GM19023 (cell line): ENCODE data around the gene ISOC2.
A peak's percentile ranks its signal among the peaks of the same experiment; 100 is the strongest.
"Not testable (repeated sequence)": the region's sequence is repeated elsewhere in the genome, so short reads cannot be mapped to it uniquely, and the experiment has no call there.

ENCODE experiments used
- ATAC-seq: cut with Tn5 transposase; IDR thresholded peaks from one replicate; pipeline ENCODE4 v1.9.1; 2021; ENCODE audit warnings: mild to moderate bottlenecking, moderate library complexity; ENCODE audit not compliant: unreplicated experiment

The ISOC2 gene, protein sequence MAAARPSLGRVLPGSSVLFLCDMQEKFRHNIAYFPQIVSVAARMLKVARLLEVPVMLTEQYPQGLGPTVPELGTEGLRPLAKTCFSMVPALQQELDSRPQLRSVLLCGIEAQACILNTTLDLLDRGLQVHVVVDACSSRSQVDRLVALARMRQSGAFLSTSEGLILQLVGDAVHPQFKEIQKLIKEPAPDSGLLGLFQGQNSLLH

DNA sequence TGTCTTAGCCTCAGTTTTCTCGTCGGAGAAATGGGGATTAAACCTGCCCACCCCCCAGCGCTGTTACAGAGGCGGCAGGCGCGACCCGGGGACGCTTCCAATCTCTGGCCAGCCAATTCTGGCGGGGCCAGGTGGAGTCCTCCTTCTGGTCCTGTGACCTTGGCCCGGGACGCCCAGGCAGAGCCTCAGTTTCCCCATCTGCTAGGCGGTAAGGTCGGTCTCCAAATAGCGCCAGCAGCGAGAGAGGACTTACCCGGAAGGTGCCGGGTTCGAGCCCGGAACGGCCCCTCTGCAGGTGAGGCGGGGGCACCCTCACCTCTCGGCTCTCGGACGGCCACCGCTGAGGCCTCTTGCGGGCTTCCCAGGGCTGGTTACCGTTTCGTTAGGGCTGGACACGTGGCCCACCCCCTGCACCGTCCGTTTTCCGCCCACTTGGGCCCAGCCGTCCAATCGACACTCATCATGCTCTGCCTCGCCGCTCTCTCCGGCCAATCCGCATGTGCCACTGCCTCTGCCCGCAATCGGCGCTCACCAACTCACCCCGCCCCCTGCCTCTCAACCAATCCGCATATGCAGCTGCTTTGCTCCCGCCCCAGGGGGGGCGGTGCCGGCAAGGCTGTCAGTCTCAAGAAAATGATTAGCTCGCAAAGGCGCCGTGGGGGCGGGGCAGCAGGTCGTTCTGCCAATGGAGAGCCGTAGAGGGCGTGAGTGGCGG lies at the start of gene ISOC2:
Gene ISOC2, minus strand, starts transcription at position 384 of the 715 bp plus-strand sequence. CDS start 5,156 bp downstream, outside the sequence.
- peak; percentile 93 for ATAC-seq

DNA sequence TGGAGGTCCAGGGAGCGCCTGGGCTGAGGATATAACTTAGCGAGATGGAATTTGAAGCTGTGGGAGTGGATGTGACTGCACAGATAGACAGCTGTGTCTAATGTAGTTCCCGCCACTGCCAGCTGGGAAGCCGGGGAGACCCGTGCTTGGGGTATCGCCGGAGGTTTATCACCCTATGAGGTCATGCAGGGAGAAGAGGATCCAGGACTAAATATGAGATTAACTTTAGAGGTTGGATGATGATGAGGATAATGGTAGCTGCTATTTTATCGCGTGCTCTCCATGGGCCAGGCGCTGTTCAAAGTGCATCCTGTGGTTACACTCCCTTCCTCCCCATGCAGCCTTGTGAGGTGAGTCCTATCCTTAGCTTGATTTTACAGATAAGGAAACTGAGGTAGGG lies 46.7 kb upstream of the ISOC2 start:
- no peak for ATAC-seq

GRCh38 chr19:55504981-55505380 lies 43.5 kb upstream of the ISOC2 start:
- no peak for ATAC-seq

DNA sequence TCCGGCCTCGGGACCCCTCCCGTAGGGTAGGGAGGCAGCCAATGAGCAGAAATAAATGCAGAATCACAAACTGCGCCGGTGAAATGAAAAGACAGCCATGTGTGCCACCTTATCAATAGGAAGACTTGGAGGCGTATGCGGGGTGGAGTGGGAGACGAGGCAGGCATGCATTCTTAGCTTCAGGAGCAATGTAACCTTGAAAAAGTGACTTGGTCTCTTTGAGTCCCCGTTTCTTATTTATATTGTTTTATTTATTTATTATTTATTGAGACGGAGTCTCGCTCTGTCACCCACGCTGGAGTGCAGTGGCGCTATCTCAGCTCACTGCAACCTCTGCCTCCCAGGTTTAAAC lies 42.8 kb upstream of the ISOC2 start:
- no peak for ATAC-seq

DNA sequence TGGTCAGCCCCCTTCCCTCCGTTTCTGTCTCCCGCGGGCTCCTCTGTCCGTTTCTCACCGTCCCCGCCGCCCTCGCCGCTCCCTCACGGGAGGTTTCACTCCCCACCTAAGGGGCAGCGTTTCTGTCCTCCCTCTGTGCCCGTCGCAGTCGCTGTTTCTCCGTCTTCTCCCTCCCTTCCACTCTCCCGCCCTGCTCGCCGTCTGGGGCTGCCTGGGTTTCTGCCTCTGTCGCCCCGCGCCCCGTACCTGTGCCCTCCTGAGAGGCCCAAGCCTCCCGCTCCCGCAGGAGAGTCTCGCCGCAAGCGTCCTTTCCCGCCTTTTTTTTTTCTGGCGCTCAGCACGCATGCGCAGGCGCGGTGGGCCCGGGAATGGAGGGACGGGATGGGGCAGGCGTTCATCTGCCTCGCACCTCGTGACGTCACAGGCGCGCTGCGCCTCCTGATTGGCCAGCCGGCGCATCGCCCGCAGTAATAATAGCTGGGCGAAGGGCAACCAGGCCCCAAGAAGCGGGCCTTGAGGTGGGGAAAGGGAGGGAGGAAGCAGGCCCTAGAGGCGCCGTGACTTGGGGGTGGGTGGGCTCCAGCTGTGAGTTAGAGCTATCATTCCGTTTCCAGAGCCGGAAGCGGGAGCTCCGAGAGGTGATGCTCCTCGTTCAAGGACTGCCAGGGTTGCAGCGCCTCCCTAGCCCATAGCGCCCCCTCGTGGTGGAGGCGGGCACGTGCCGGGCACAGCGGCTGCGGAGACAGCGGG lies 42.2 kb upstream of the ISOC2 start:
- peak; percentile 96 for ATAC-seq

DNA sequence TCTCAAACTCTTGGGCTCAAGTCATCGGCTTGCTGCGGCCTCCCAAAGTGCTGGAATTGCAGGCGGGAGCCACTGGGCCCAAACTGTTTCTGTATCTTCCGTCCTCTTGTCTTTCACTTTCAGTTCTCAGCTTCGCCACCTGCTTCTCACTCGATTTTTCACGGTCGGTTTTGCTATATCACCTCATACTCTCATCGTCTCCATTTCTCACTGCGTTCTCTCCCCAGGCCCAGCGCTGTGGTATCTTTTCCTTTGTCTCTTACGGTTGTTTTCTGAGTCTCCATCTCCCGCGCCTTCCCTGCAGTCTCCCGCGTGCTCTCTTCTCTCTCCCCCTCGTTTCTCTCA lies 41.7 kb upstream of the ISOC2 start:
- no peak for ATAC-seq

GRCh38 chr19:55502197-55502952 lies 40.9 kb upstream of the ISOC2 start:
- no peak for ATAC-seq

DNA sequence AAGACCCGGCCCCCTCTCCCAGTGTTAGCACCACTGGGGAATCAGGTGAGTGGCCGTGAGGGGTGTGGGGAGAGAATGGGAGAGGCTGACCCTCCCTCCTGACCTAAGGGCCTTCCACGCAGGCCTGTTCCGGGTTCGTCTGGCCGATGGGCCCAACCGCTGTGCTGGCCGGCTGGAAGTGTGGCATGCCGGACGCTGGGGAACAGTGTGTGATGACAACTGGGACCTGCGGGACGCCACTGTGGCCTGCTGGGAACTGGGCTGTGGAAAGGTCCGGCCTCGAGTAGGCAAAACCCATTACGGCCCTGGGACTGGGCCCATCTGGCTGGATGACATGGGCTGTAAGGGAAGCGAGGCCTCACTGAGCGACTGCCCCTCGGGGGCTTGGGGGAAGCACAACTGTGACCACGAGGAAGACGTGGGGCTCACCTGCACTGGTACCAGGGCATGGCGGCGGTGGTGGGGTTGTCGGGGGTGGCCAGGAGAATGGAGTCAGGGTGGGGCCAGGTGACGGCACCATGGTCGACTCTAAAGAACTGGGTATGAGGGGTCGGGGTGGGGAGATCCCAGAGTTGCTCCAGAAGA lies 39.0 kb upstream of the ISOC2 start:
- no peak for ATAC-seq

DNA sequence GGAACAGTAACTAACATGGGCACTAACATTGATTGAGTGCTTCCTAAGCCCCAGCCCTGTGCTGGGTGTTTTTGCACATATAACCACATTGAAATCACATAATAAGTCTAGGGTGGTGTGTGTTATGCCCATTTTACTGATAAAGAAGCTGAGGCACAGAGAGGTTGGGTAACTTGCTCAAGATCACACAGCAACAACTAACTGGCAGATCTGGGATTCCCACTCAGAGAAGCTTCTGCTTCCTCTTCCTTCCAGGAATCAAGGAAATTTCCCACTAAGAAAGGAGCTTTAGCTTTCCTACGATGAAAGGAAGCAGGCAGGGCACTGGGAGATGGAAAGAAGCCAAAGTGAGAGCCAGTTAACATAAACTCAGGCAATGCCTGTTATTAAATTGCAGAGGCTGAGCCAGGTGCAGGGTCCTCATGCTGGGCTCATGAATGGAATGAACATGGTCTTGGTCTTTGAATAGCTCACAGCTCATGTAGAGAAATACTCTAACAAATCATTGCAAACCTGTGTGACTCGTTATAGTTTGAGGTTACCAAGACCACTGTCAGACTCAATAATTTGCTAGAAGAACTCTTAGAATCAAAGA lies 36.9 kb upstream of the ISOC2 start:
- no peak for ATAC-seq

GRCh38 chr19:55497763-55498162 lies 36.3 kb upstream of the ISOC2 start:
- no peak for ATAC-seq

GRCh38 chr19:55496820-55497219 lies 35.4 kb upstream of the ISOC2 start:
- not testable (repeated sequence) for ATAC-seq

DNA sequence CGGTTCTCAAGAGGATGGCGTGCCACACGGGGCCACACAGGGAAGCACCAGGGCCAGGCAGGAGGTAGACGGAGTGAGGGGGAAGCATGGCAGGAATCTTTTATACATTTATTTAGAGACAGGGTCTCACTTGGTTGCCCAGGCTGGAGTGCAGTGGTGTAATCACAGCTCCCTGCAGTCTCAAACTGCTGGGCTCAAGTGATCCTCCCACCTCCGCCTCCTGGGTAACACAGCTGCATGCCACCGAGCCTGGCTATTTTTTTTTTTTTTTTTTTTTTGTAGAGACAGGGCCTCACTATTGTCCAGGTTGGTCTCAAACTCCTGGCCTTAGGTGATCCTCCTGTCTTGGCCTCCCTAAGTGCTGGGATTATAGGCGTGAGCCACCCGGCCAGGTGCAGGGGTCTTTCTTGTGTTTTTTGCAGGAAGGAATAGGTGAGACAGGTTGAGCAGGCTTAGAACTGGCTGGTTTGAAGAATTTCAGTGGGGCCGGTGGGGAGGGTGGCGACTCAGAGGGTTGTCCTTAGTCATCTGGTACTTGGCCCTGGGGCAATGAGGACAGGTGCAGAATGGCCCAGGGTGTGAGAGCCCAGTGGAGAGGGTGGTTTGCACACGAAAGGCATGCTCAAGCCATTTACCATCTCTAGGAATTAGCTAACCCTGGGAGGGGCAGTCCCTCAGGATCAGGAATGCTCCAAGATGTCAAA lies 34.4 kb upstream of the ISOC2 start:
- no peak for ATAC-seq

GRCh38 chr19:55494172-55494761 lies 32.8 kb upstream of the ISOC2 start:
- ATAC-seq, result no peak

GRCh38 chr19:55493645-55494171 lies 32.3 kb upstream of the ISOC2 start:
- no peak for ATAC-seq

DNA sequence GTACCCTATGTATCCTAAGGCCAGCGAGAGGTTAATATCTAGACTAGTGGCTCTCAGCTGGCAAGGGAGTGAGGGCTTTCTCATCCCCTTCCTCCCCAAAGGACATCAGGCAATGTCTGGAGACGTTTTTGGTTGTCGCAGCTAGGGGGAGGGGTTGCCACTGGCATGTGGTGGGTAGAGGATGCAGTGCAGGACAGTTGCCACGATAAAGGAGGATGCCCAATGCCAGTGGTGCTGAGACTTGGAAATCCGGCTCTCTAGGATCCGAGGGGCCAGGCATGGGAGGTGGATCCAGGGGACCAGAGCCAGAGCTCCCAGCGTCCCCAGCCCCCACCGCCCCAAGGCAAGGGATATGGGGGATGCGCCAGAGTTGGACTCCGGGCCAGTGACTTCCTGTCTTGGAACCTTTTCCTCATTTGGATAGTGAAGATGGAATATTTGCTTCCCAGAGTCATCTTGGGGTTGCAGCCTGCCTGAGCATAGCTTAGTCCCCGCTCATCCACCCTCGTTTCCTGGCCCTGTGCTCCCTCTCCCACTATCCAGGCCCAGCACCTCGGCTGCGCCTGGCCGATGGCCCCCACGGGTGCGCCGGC lies 31.7 kb upstream of the ISOC2 start:
- ATAC-seq, result no peak

GRCh38 chr19:55492362-55492944 lies 31.0 kb upstream of the ISOC2 start:
- no peak for ATAC-seq

GRCh38 chr19:55491546-55492360 lies 30.3 kb upstream of the ISOC2 start:
- no peak for ATAC-seq
